HUES48 (cell line): Measurements from ENCODE around the gene USP34.
"Not testable (repeated sequence)": the region's sequence is repeated elsewhere in the genome, so short reads cannot be mapped to it uniquely, and the experiment has no call there.

Source experiments
- H3K27ac ChIP-seq: one replicate; pipeline ENCODE4 v1.7.0; 2013; ENCODE audit warnings: low read depth, low read length, inconsistent platforms
- H3K27me3 ChIP-seq: 2 replicates; pipeline ENCODE4 v1.6.1; 2013; ENCODE audit warnings: mild to moderate bottlenecking, low read length; ENCODE audit not compliant: control insufficient read depth, insufficient read depth
- H3K36me3 ChIP-seq: 2 replicates; pipeline ENCODE4 v1.6.1; 2013; ENCODE audit warnings: low read length; ENCODE audit not compliant: control insufficient read depth, insufficient read depth
- H3K4me1 ChIP-seq: 2 replicates; pipeline ENCODE4 v1.6.1; 2013; ENCODE audit warnings: mild to moderate bottlenecking, low read length; ENCODE audit not compliant: control insufficient read depth, insufficient read depth
- H3K4me3 ChIP-seq: 2 replicates; pipeline ENCODE4 v1.5.1; 2013; ENCODE audit warnings: mild to moderate bottlenecking, low read depth, low read length
- H3K9ac ChIP-seq: 2 replicates; pipeline ENCODE4 v1.6.1; 2013; ENCODE audit warnings: mild to moderate bottlenecking, low read depth, low read length, moderate library complexity
- H3K9me3 ChIP-seq: 2 replicates; pipeline ENCODE4 v1.6.1; 2013; ENCODE audit warnings: low read length; ENCODE audit not compliant: control insufficient read depth, insufficient read depth

USP34 gene

GRCh38 chr2:61456746-61457420, 14.0 kb downstream of the USP34 start:
- H3K27ac ChIP-seq: no peak overlapping the region
- H3K9me3 ChIP-seq: no peaks in the 10 kb centered on the region
- no peak overlapping the region for H3K9ac ChIP-seq
- H3K4me1 ChIP-seq: no peaks in the 10 kb centered on the region
- H3K27me3 ChIP-seq: no peaks in the 10 kb centered on the region
- H3K4me3 ChIP-seq: no peak overlapping the region
- H3K36me3 ChIP-seq: no peaks in the 10 kb centered on the region

- H3K27ac ChIP-seq: no peak overlapping the region
- no peak overlapping the region for H3K4me3 ChIP-seq
- no peaks in the 10 kb centered on the region for H3K4me1 ChIP-seq
- no peaks in the 10 kb centered on the region for H3K27me3 ChIP-seq
- no peaks in the 10 kb centered on the region for H3K36me3 ChIP-seq
- H3K9ac ChIP-seq: no peak overlapping the region
- H3K9me3 ChIP-seq: no peaks in the 10 kb centered on the region
Measured at GRCh38 chr2:61456070-61456745, 14.7 kb downstream of the USP34 start.

GRCh38 chr2:61454972-61455371, 15.9 kb downstream of the USP34 start:
- H3K4me1 ChIP-seq, H3K9me3 ChIP-seq, H3K9ac ChIP-seq, H3K27ac ChIP-seq, H3K4me3 ChIP-seq, H3K36me3 ChIP-seq, H3K27me3 ChIP-seq: not testable (repeated sequence)

- Histone ChIP-seq H3K9ac (no peak overlapping the region), H3K36me3 (no peaks in the 10 kb centered on the region), H3K9me3 (no peaks in the 10 kb centered on the region), H3K4me3 (no peak overlapping the region), H3K27me3 (no peaks in the 10 kb centered on the region), H3K4me1 (no peaks in the 10 kb centered on the region), H3K27ac (no peak overlapping the region)
Measured at GRCh38 chr2:61454383-61454782, 16.5 kb downstream of the USP34 start.

- no peak overlapping the region for H3K27ac ChIP-seq
- H3K27me3 ChIP-seq: no peaks in the 10 kb centered on the region
- no peaks in the 10 kb centered on the region for H3K4me1 ChIP-seq
- H3K4me3 ChIP-seq: no peak overlapping the region
- no peaks in the 10 kb centered on the region for H3K9me3 ChIP-seq
- H3K36me3 ChIP-seq: no peaks in the 10 kb centered on the region
- H3K9ac ChIP-seq: no peak overlapping the region
Measured at GRCh38 chr2:61452392-61452791, 18.5 kb downstream of the USP34 start.

- no peak overlapping the region for H3K27ac ChIP-seq
- no peaks in the 10 kb centered on the region for H3K27me3 ChIP-seq
- H3K9me3 ChIP-seq: no peaks in the 10 kb centered on the region
- H3K9ac ChIP-seq: no peak overlapping the region
- H3K36me3 ChIP-seq: no peaks in the 10 kb centered on the region
- no peaks in the 10 kb centered on the region for H3K4me1 ChIP-seq
- H3K4me3 ChIP-seq: no peak overlapping the region
Measured at GRCh38 chr2:61451178-61451577, 19.7 kb downstream of the USP34 start.

- H3K36me3 ChIP-seq: no peaks in the 10 kb centered on the region
- no peak overlapping the region for H3K9ac ChIP-seq
- H3K27me3 ChIP-seq: no peaks in the 10 kb centered on the region
- no peaks in the 10 kb centered on the region for H3K4me1 ChIP-seq
- H3K9me3 ChIP-seq: no peaks in the 10 kb centered on the region
- no peak overlapping the region for H3K4me3 ChIP-seq
- no peak overlapping the region for H3K27ac ChIP-seq
Measured at GRCh38 chr2:61450144-61450543, 20.7 kb downstream of the USP34 start.

- Histone ChIP-seq H3K9me3 (no peaks in the 10 kb centered on the region), H3K27me3 (no peaks in the 10 kb centered on the region), H3K4me3 (no peak overlapping the region), H3K4me1 (no peaks in the 10 kb centered on the region), H3K9ac (no peak overlapping the region), H3K27ac (no peak overlapping the region), H3K36me3 (no peaks in the 10 kb centered on the region)
Measured at GRCh38 chr2:61448229-61448628, 22.7 kb downstream of the USP34 start.

GRCh38 chr2:61446971-61447370, 23.9 kb downstream of the USP34 start:
- not testable (repeated sequence) for H3K4me1 ChIP-seq, H3K4me3 ChIP-seq, H3K9me3 ChIP-seq, H3K27me3 ChIP-seq, H3K27ac ChIP-seq, H3K9ac ChIP-seq, H3K36me3 ChIP-seq

GRCh38 chr2:61443342-61444041, 27.4 kb downstream of the USP34 start:
- H3K9ac ChIP-seq: no peak overlapping the region
- H3K27ac ChIP-seq: no peak overlapping the region
- H3K9me3 ChIP-seq: no peaks in the 10 kb centered on the region
- no peaks in the 10 kb centered on the region for H3K4me1 ChIP-seq
- H3K4me3 ChIP-seq: no peak overlapping the region
- no peaks in the 10 kb centered on the region for H3K36me3 ChIP-seq
- H3K27me3 ChIP-seq: no peaks in the 10 kb centered on the region

GRCh38 chr2:61439241-61440002, 31.5 kb downstream of the USP34 start:
- Histone ChIP-seq H3K36me3 (no peaks in the 10 kb centered on the region), H3K27me3 (no peaks in the 10 kb centered on the region), H3K9ac (no peak overlapping the region), H3K9me3 (no peaks in the 10 kb centered on the region), H3K4me1 (no peaks in the 10 kb centered on the region), H3K27ac (no peak overlapping the region), H3K4me3 (no peak overlapping the region)
